GM13977 (cell line): ENCODE results near the gene SOX12.

ENCODE experiments used
- DNase-seq: peaks from one replicate; pipeline ENCODE4 v3.0.0; 2012; ENCODE audit warnings: low spot score
- in situ Hi-C: fragments of 300-500 bp; cut with MboI; formaldehyde crosslinking; loops from one replicate; pipeline ENCODE4 v1.12.0; 2022; ENCODE audit warnings: low sequenced_read_pairs, low pct_unique_long_range_greater_than_20kb, mixed read lengths, inconsistent platforms; ENCODE audit not compliant: unreplicated experiment
- TF ChIP-seq, protein P1 (sequence below): IDR thresholded peaks from 2 replicates; pipeline ENCODE4 v1.5.1; 2012; ENCODE audit warnings: mild to moderate bottlenecking, control low read depth; ENCODE audit not compliant: insufficient read depth; ENCODE audit errors: extremely low read depth, missing control alignments

SOX12 gene

DNA sequence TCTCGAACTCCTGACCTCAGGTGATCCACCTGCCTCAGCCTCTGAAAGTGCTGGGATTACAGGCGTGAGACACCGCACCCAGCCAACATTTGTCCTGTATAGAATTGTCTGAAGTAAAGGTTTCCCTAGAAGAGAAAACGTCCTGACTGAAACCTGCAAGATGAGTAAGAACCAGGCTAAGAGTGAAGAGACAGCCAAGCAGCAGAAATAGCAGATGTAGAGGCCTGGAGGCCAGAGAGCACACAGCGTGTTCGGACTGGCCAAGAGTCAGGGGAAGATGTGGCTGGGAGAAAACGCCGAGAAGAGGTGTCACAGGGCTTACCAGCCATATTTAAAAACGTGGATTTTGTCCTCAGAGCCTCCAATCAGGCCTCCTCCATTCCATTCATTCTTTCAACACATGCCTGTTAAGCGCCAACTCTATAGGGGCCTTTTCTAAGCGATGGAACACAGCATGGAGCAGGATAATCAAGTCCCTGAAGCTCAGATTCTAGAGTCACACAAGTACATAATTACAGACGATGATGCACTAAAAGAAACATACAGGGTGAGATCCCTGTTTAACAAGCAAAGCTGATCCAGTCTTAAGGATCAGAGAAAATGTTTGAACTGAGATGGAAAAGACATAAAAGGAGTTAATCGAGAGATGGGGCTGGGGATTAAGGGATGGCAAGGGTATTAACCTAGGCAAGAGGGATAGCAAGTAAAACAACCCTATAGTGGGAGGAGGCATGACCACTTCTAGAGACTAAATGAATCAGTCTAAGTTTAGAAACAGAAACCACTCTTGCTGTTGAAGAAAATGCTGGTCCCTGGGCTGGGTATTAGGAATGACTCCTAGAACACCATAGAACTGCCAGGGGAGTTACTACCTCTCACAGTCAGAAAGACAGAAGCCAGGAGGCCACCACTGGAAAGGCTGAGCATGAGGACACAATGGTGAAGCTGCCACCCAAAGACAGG is 23.2 kb upstream of the SOX12 start:
- TF ChIP-seq, protein P1, sequence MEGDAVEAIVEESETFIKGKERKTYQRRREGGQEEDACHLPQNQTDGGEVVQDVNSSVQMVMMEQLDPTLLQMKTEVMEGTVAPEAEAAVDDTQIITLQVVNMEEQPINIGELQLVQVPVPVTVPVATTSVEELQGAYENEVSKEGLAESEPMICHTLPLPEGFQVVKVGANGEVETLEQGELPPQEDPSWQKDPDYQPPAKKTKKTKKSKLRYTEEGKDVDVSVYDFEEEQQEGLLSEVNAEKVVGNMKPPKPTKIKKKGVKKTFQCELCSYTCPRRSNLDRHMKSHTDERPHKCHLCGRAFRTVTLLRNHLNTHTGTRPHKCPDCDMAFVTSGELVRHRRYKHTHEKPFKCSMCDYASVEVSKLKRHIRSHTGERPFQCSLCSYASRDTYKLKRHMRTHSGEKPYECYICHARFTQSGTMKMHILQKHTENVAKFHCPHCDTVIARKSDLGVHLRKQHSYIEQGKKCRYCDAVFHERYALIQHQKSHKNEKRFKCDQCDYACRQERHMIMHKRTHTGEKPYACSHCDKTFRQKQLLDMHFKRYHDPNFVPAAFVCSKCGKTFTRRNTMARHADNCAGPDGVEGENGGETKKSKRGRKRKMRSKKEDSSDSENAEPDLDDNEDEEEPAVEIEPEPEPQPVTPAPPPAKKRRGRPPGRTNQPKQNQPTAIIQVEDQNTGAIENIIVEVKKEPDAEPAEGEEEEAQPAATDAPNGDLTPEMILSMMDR, result no peak
- DNase-seq, result no peak
- in situ Hi-C loops, result no loop called here

GRCh38 chr20:305745-306144 is 19.6 kb upstream of the SOX12 start:
- in situ Hi-C loops, result no loop called here
- TF ChIP-seq, protein P1, result no peak
- DNase-seq, result no peak

DNA sequence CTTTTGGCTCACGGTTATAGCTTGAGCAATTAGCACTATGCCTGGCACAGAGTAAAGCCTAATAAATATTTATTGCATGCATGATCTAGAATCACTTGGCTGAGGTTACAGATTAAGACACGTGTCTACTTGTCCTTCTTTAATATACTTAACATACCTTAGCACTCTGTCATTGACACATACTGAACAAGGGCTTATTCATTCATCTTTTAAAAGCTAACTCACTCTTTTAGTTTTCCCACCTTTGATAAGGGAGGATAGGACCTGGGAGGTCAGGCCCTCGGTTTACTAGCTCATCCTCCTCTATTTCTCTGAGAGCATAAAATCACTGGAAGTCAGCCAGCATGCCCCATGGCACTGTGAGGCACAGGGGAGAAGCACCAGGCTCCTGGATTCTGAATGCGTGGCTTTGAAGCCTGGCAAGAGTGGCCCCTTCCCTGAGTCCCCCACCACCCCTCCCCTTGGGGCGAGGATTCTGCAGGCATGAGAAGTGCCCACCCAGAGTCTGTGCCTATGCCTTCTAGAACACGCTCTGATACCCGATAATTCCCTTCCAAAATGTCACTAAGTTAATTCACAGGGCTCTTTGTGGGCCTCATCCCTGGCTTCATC is 16.8 kb upstream of the SOX12 start:
- no peak for DNase-seq
- in situ Hi-C loops, result no loop called here
- TF ChIP-seq, protein P1, result no peak

DNA sequence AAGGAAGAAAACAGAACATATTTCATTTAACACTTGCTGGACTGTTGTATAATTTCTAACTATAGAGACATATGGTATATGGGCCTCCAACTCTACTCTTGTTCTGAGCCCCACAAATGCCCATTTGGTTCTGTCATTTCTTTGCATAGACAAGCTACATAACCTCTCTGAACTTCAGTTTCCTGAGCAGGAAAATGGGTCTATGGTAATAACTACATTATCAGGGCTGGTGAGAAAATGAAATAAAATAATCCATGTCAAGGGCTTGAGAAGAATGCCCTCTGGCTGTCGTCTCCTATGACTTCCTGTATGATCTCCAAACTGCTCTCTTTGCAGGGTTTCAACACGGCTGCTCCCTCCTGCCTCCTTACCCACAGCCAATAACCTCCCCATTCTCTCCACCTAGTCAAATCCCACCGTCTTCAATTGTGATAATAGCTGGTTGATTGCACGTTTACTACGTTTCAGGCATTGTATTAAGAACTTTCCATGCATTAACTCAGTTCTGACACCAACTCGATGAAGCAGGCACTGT is 16.0 kb upstream of the SOX12 start:
- TF ChIP-seq, protein P1, result no peak
- in situ Hi-C loops, result no loop called here
- DNase-seq, result no peak

DNA sequence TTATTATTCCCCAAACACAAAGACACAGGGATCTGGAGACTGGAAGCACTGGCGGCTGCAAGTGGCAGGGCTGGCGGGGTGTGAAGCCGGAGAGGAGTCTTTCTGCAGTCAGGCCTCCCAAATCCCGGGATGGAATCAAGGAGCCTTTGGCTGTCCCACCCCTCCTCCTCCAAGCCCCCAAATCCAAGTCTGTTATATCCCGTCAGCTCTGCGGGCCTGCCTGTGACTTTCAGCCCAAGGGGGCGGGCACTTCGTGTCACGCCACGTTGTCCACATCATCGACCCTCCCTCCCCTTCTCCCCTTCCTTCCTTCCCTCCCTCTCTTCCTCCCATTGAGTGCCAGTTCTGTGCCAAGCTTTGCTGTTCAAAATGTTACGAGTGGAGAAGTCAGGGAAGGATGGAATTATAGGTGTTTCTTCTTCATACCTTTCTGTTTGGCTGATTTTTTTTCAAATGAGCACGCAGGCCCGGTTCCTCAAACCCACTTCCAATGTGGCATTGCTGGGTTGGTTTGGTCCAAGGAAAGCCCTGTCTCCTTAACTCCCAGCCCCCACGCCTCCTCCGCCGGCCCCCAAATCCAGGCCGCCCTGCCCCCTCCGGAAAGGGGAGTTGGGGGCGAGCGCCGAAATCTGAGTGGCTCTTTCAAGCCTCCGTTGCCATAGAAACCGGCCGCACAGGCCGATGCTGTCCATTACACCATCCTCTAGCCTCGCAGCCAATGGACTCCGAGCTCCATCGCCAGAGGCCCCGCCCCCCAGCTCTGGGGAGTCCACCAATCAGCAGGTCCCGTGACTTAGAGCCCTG is 15.3 kb upstream of the SOX12 start:
- TF ChIP-seq, protein P1, result no peak
- in situ Hi-C loops, result no loop called here
- DNase-seq, result peak; percentile 93

- DNase-seq, result no peak
- in situ Hi-C loops, result no loop called here
- TF ChIP-seq, protein P1, result no peak
Observed at GRCh38 chr20:310645-311044, 14.7 kb upstream of the SOX12 start.
